GM19025 (cell line): ENCODE results near the gene PTGES2.

Experiments used
- ATAC-seq: cut with Tn5 transposase; IDR thresholded peaks from one replicate; pipeline ENCODE4 v1.9.1; 2021; ENCODE audit warnings: mild to moderate bottlenecking, low read depth, moderate library complexity; ENCODE audit not compliant: unreplicated experiment

Gene PTGES2

GRCh38 chr9:128127568-128127989 lies at the start of gene PTGES2:
PTGES2 (minus strand) TSS chr9:128127729; CDS start chr9:128127717, 12 bp downstream.
- ATAC-seq, result peak; percentile 52

GRCh38 chr9:128175726-128176125 lies 48.2 kb upstream of the PTGES2 start:
- no peak for ATAC-seq

GRCh38 chr9:128175102-128175563 lies 47.6 kb upstream of the PTGES2 start:
- ATAC-seq, result no peak

- no peak for ATAC-seq
These were observed 46.5 kb upstream of the PTGES2 start for GRCh38 chr9:128174062-128174461.

GRCh38 chr9:128169925-128170324 lies 42.4 kb upstream of the PTGES2 start:
- no peak for ATAC-seq

- ATAC-seq, result no peak
These were observed 42.0 kb upstream of the PTGES2 start for GRCh38 chr9:128169492-128169891.

GRCh38 chr9:128168731-128169308 lies 41.3 kb upstream of the PTGES2 start:
- no peak for ATAC-seq

- no peak for ATAC-seq
These were observed 39.7 kb upstream of the PTGES2 start for GRCh38 chr9:128167209-128167608.

- ATAC-seq, result no peak
These were observed 38.6 kb upstream of the PTGES2 start for GRCh38 chr9:128166169-128166568.

- no peak for ATAC-seq
These were observed 36.9 kb upstream of the PTGES2 start for GRCh38 chr9:128164307-128164885.

GRCh38 chr9:128163523-128164306 lies 36.2 kb upstream of the PTGES2 start:
- no peak for ATAC-seq

GRCh38 chr9:128163027-128163515 lies 35.5 kb upstream of the PTGES2 start:
- ATAC-seq, result no peak

- ATAC-seq, result no peak
These were observed 34.9 kb upstream of the PTGES2 start for GRCh38 chr9:128162215-128163026.

- no peak for ATAC-seq
These were observed 33.8 kb upstream of the PTGES2 start for GRCh38 chr9:128161215-128161902.

GRCh38 chr9:128160603-128160987 lies 33.1 kb upstream of the PTGES2 start:
- ATAC-seq, result no peak

GRCh38 chr9:128159784-128160602 lies 32.5 kb upstream of the PTGES2 start, which contains the start of gene BBLN:
BBLN (plus strand) TSS chr9:128160265; CDS start chr9:128160408, 143 bp downstream.
- ATAC-seq, result peak; percentile 65

- ATAC-seq, result no peak
These were observed 31.9 kb upstream of the PTGES2 start for GRCh38 chr9:128159522-128159783.

- no peak for ATAC-seq
These were observed 28.4 kb upstream of the PTGES2 start for GRCh38 chr9:128155736-128156500.
